Heart right ventricle (tissue), 16 donors: Measurements from ENCODE around the gene MSL2. TPM values are rescaled to one million over a fixed set of nuclear protein-coding genes. Genes with fewer than 3 reads are reported as not detected.
A peak's percentile ranks its signal among the peaks of the same experiment; 100 is the strongest.

Experiments used
- ATAC-seq, 8 donors: fragments of 200-7000 bp; cut with Tn5 transposase; one replicate each; pipeline ENCODE4 v1.9.1; 2020; ENCODE audit warnings: mild to moderate bottlenecking in 8 of 8, moderate library complexity in 8 of 8, moderate number of reproducible peaks in 1 of 8
- DNase-seq, 2 donors: peaks; one replicate each; pipeline ENCODE4 v3.0.0-alpha.2; 2020
- H3K27ac ChIP-seq, 10 donors: fragments of 200-600 bp; sonication (generic) in 2 of 10; one replicate each; pipeline versions ENCODE4 v1.5.0 to v1.8.0; 2020 to 2022; ENCODE audit warnings: mild to moderate bottlenecking in 3 of 10
- H3K27me3 ChIP-seq, 7 donors: fragments of 200-600 bp; one replicate each; pipeline ENCODE4 v1.8.0; 2021 to 2022; ENCODE audit warnings: mild to moderate bottlenecking in 2 of 7
- H3K36me3 ChIP-seq, 9 donors: fragments of 200-600 bp; sonication (generic) in 1 of 9; one replicate each; pipeline versions ENCODE4 v1.5.0 to v1.8.0; 2020 to 2022; ENCODE audit warnings: mild to moderate bottlenecking in 2 of 9
- H3K4me1 ChIP-seq, 9 donors: fragments of 200-600 bp; sonication (generic) in 1 of 9; one replicate each; pipeline versions ENCODE4 v1.5.0 to v1.8.0; 2020 to 2022; ENCODE audit warnings: mild to moderate bottlenecking in 4 of 9
- H3K4me3 ChIP-seq, 10 donors: fragments of 200-600 bp; sonication (generic) in 2 of 10; one replicate each; pipeline versions ENCODE4 v1.5.0 to v1.8.0; 2020 to 2022; ENCODE audit warnings: mild to moderate bottlenecking in 7 of 10, moderate library complexity in 2 of 10
- H3K9me3 ChIP-seq, 11 donors: fragments of 200-600 bp in 10 of 11; sonication (generic) in 2 of 11; one replicate each; pipeline versions ENCODE4 v1.5.0 to v1.8.0; 2013 to 2022; ENCODE audit warnings: mild to moderate bottlenecking in 2 of 11, control low read depth in 1 of 11, moderate library complexity in 1 of 11
- CTCF ChIP-seq, 9 donors: fragments of 200-600 bp; sonication (generic) in 2 of 9; IDR thresholded peaks; one replicate each; pipeline versions ENCODE4 v1.5.0 to v1.8.0; 2021 to 2022; ENCODE audit warnings: antibody characterized with exemption in 9 of 9, mild to moderate bottlenecking in 5 of 9, moderate library complexity in 1 of 9
- WGBS, 2 donors: extraction: QIAGEN DNeasy Blood & Tissue Kit; methylation state at CpG; one replicate each; pipeline ENCODE4 v1.1.7; 2013; ENCODE audit warnings: inconsistent platforms in 1 of 2; 5-methylcytosine and 5-hydroxymethylcytosine counted together
- intact Hi-C, 10 donors: fragments of 100-400 bp; cut with DNase I; formaldehyde crosslinking; loops; one replicate each; pipeline versions ENCODE4 v1.11.1 to v1.14.2; 2022
- long read RNA-seq, 3 donors: library from polyadenylated mRNA; unstranded; transcript quantifications; one replicate each; pipeline ENCODE4 v2.0.0, GENCODE V29; 2020 to 2021
- polyA plus RNA-seq, 2 donors: library from polyadenylated mRNA; stranded (reverse); fragments of 200-250 nt; gene quantifications; one replicate each; pipeline ENCODE4 v1.2.3, GENCODE V29; 2013
- total RNA-seq, 10 donors: library from RNA; stranded (reverse); fragmentation: NEBNext Ultra II Directional in 3 of 10; extraction: Animal tissue kit (Norgen Biotek cat#: 25700) in 3 of 10; gene quantifications; one replicate each; pipeline versions ENCODE4 v1.2.1 to v1.2.4, GENCODE V29; 2021 to 2023
- donor health status: Arrhythmogenic right ventricular cardiomyopathy.
- donor health status: ischemic (EF 13 %, LVEDD 7.1; RV severe dilation, severe dysfunction).
- donor health status: healthy with polysubstance abuse.
- donor health status: DM: no; HTN: yes; CAD: no.
- donor health status: DM: no; HTN: no; CAD: no.
- donor health status: ischemic (EF 25% LVEDD 6.9; RV normal size, moderate dysfunction).
- donor health status: ischemic (EF 25% LVEDD 5.7; RV mildly dilated, moderate dysfunction).
- donor health status: healthy.
- donor health status: DM: yes; HTN: yes; CAD: no.
- donor health status: Ischemic cardiomyopathy.
- donor health status: ischemic (EF 35%, LVEDD 5.7; RV mildly dilated, moderate dysfunction).
- donor health status: nonischemic (EF 11% LVEDD 7.7; RV severe dilation, severe dysfunction).
- donor health status: DM: yes; HTN: yes; CAD: no.
- donor health status: PGD.
- donor health status: ischemic (EF 29% LVEDD 5.4; RV normal size, mild dysfunction).
- donor health status: nonischemic (EF 23%, LVEDD 6.1; RV moderate dilation, normal function).

Gene MSL2
- 10 to 100 TPM; 16.5 to 25.2 (median 20.9) TPM for total RNA-seq
- 1 to 10 TPM; 3.8 TPM for polyA plus RNA-seq
- long read RNA-seq, donor 1, full-length matches to known transcripts = 2 of 5 reads
- long read RNA-seq, donor 1, partial matches to known transcripts = 0 of 5 reads
- long read RNA-seq, donor 1, other reads (novel, unspliced or antisense) = 3 of 5 reads
- long read RNA-seq, donor 2, full-length matches to known transcripts = 1 of 2 reads
- long read RNA-seq, donor 2, partial matches to known transcripts = 0 of 2 reads
- long read RNA-seq, donor 2, other reads (novel, unspliced or antisense) = 1 of 2 reads
- long read RNA-seq, donor 3, full-length matches to known transcripts = 2 of 4 reads
- long read RNA-seq, donor 3, partial matches to known transcripts = 0 of 4 reads
- long read RNA-seq, donor 3, other reads (novel, unspliced or antisense) = 2 of 4 reads

DNA sequence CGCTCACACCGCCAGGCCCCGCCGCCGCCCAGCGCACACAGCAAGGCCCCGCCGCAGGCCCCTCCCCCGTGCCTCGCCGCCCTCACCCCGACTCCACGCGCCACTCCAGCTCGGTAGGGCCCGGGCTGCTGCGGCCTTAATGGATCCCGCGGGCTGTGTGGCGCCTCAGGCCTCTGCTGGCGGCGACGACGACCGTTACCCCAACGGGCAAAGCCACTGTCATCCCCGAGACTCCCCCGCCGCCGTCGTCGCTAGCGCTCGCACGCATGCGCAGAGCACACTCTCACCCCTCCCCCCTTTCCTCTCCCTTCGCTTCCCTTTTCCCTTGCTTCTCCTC lies at the start of gene MSL2:
TSS of gene MSL2 (minus strand) at position 272 of the 337 bp plus-strand sequence. CDS start 1,222 bp downstream, outside the sequence.
- Histone ChIP-seq H3K27me3 (no peaks in the 10 kb centered on the region), H3K36me3 (no peaks in the 10 kb centered on the region), H3K4me3 (peak within 1 kb of the TSS; percentile 70 to 95 (median 80)), H3K4me1 (peaks cover 3 to 45% (median 37%) of the 10 kb centered on the region in 9 donors), H3K9me3 (no peaks in the 10 kb centered on the region), H3K27ac (peak within 1 kb of the TSS; percentile 98 to 100 (median 100))
- no peak for DNase-seq
- peak in 4 of 8 donors; percentile 21 to 66 (median 28) for ATAC-seq
- WGBS, 2 donors = 0 to 1% methylated on average over 37 of the region's 37 CpGs
- no peak for TF ChIP-seq CTCF (IDR thresholded peaks at IDR 0.05)
- intact Hi-C loops = loop anchor here in 7 of 10 donors (1.0 to 10.0 kb wide), 9 partner anchors 51 to 557 kb away; partner anchors contain the start of genes PCCB (in 4 of the 7), STAG1 (in 3 of the 7) and PPP2R3A (in 1 of the 7)

- ATAC-seq = no peak
- peaks cover 0 to 7% (median under 1%) of the 10 kb centered on the region in 9 donors for H3K4me1 ChIP-seq
- WGBS, 2 donors = 53 to 59% methylated on average over 3 of the region's 3 CpGs
- intact Hi-C loops = loop anchor here in 2 of 10 donors (5.0 to 10.0 kb wide), 2 partner anchors 48 to 161 kb away; partner anchors contain the start of gene MSL2 (in 1 of the 2)
- no peaks in the 10 kb centered on the region for H3K9me3 ChIP-seq
- TF ChIP-seq CTCF (IDR thresholded peaks at IDR 0.05) = no peak
- no peaks in the 10 kb centered on the region for H3K27me3 ChIP-seq
- no peaks in the 10 kb centered on the region for H3K36me3 ChIP-seq
- no peak overlapping the region for H3K27ac ChIP-seq
- DNase-seq = no peak
- no peak overlapping the region for H3K4me3 ChIP-seq
Measured at GRCh38 chr3:136245691-136246090, 49.6 kb upstream of the MSL2 start.

GRCh38 chr3:136239094-136239493 lies 43.0 kb upstream of the MSL2 start:
- TF ChIP-seq CTCF (IDR thresholded peaks at IDR 0.05) = no peak
- DNase-seq = no peak
- WGBS, 2 donors = 79 to 85% methylated on average over 1 of the region's 1 CpG
- ATAC-seq = no peak
- Histone ChIP-seq H3K36me3 (no peaks in the 10 kb centered on the region), H3K9me3 (no peaks in the 10 kb centered on the region), H3K4me1 (no peaks in the 10 kb centered on the region), H3K27me3 (peaks cover 0 to 4% (median 0%) of the 10 kb centered on the region in 7 donors), H3K27ac (no peak overlapping the region), H3K4me3 (no peak overlapping the region)
- intact Hi-C loops = no loop called here

GRCh38 chr3:136237961-136238649 lies 42.0 kb upstream of the MSL2 start:
- H3K36me3 ChIP-seq = no peaks in the 10 kb centered on the region
- no peak overlapping the region for H3K27ac ChIP-seq
- ATAC-seq = no peak
- WGBS, 2 donors = 83% methylated on average over 4 of the region's 4 CpGs
- H3K9me3 ChIP-seq = no peaks in the 10 kb centered on the region
- peaks cover 0 to 4% (median 0%) of the 10 kb centered on the region in 7 donors for H3K27me3 ChIP-seq
- H3K4me1 ChIP-seq = no peaks in the 10 kb centered on the region
- TF ChIP-seq CTCF (IDR thresholded peaks at IDR 0.05) = no peak
- DNase-seq = no peak
- intact Hi-C loops = no loop called here
- no peak overlapping the region for H3K4me3 ChIP-seq
